Right atrium auricular region (tissue), 2 donors: ENCODE measurements around the gene CDS2. TPM values are rescaled to one million over a fixed set of nuclear protein-coding genes. Genes with fewer than 3 reads are reported as not detected.

Experiments used
- DNase-seq: peaks from one replicate; pipeline ENCODE4 v3.0.0-alpha.2; 2019; ENCODE audit warnings: low spot score
- H3K27ac ChIP-seq, 2 donors: fragments of 200-600 bp; sonication (generic); 1 replicate in 1 of 2; 2 replicates in 1 of 2; pipeline ENCODE4 v1.5.1; 2016 to 2019
- H3K27me3 ChIP-seq, 2 donors: fragments of 200-600 bp; sonication (generic); one replicate each; pipeline versions ENCODE4 v1.5.1 to v1.6.0; 2017 to 2019
- H3K36me3 ChIP-seq: fragments of 200-600 bp; sonication (generic); one replicate; pipeline ENCODE4 v1.5.1; 2016
- H3K4me1 ChIP-seq, 2 donors: fragments of 200-600 bp; sonication (generic); one replicate each; pipeline versions ENCODE4 v1.5.1 to v1.6.0; 2017 to 2019
- H3K4me3 ChIP-seq, 2 donors: fragments of 200-600 bp; sonication (generic); 1 replicate in 1 of 2; 2 replicates in 1 of 2; pipeline ENCODE4 v1.5.1; 2017 to 2019; ENCODE audit warnings: mild to moderate bottlenecking in 1 of 2, moderate library complexity in 1 of 2
- H3K9me3 ChIP-seq, 2 donors: fragments of 200-600 bp; sonication (generic); one replicate each; pipeline ENCODE4 v1.5.1; 2019
- CTCF ChIP-seq, 2 donors: fragments of 200-600 bp; sonication (generic); IDR thresholded peaks; one replicate each; pipeline ENCODE4 v1.5.1; 2019; ENCODE audit warnings: antibody characterized with exemption in 2 of 2
- total RNA-seq, 2 donors: library from RNA; depleted of rRNA; stranded (reverse); fragments of >200 nt; gene quantifications; one replicate each; pipeline ENCODE4 v1.1.0, GENCODE V29; 2016

Gene CDS2
- total RNA-seq, 2 donors from 2014 or later: 45.5 to 60.8 TPM

- peaks cover 0 to 21% of the 10 kb centered on the region in 2 donors for H3K4me1 ChIP-seq
Measured at GRCh38 chr20:5211803-5212714, 85.3 kb downstream of the CDS2 start.

GRCh38 chr20:5212907-5213487, 86.2 kb downstream of the CDS2 start:
- TF ChIP-seq CTCF (IDR thresholded peaks at IDR 0.05): no peak
- no peaks in the 10 kb centered on the region for H3K9me3 ChIP-seq
- no peak for DNase-seq
- peaks cover 11% of the 10 kb centered on the region for H3K36me3 ChIP-seq
- H3K4me3 ChIP-seq: no peak overlapping the region
- no peaks in the 10 kb centered on the region for H3K27me3 ChIP-seq
- H3K4me1 ChIP-seq: peaks cover 0 to 21% of the 10 kb centered on the region in 2 donors
- no peak overlapping the region for H3K27ac ChIP-seq

More at GRCh38 chr20:5211803-5212714, 85.3 kb downstream of the CDS2 start:
- DNase-seq: no peak
- no peaks in the 10 kb centered on the region for H3K27me3 ChIP-seq
- no peaks in the 10 kb centered on the region for H3K9me3 ChIP-seq
- TF ChIP-seq CTCF (IDR thresholded peaks at IDR 0.05): no peak
- H3K36me3 ChIP-seq: peaks cover 11% of the 10 kb centered on the region
- no peak overlapping the region for H3K4me3 ChIP-seq
- H3K27ac ChIP-seq: no peak overlapping the region

- no peaks in the 10 kb centered on the region for H3K9me3 ChIP-seq
- peak overlapping the region in 1 of 2 donors; percentile 2 for H3K27ac ChIP-seq
- no peak for DNase-seq
- no peak overlapping the region for H3K4me3 ChIP-seq
- TF ChIP-seq CTCF (IDR thresholded peaks at IDR 0.05): no peak
- H3K36me3 ChIP-seq: peaks cover 11% of the 10 kb centered on the region
- H3K27me3 ChIP-seq: no peaks in the 10 kb centered on the region
- H3K4me1 ChIP-seq: peaks cover 0 to 21% of the 10 kb centered on the region in 2 donors
Measured at GRCh38 chr20:5214826-5215225, 88.0 kb downstream of the CDS2 start.

- H3K4me1 ChIP-seq: peaks cover 0 to 21% of the 10 kb centered on the region in 2 donors
- no peak for TF ChIP-seq CTCF (IDR thresholded peaks at IDR 0.05)
- H3K36me3 ChIP-seq: peaks cover 11% of the 10 kb centered on the region
- H3K4me3 ChIP-seq: no peak overlapping the region
- H3K27ac ChIP-seq: no peak overlapping the region
- H3K9me3 ChIP-seq: no peaks in the 10 kb centered on the region
- no peaks in the 10 kb centered on the region for H3K27me3 ChIP-seq
- DNase-seq: no peak
Measured at GRCh38 chr20:5215672-5216304, 89.0 kb downstream of the CDS2 start.

- no peak for TF ChIP-seq CTCF (IDR thresholded peaks at IDR 0.05)
- Histone ChIP-seq H3K27ac (no peak overlapping the region), H3K27me3 (no peaks in the 10 kb centered on the region), H3K36me3 (peaks cover 11% of the 10 kb centered on the region), H3K4me1 (peaks cover 0 to 21% of the 10 kb centered on the region in 2 donors), H3K4me3 (no peak overlapping the region), H3K9me3 (no peaks in the 10 kb centered on the region)
- DNase-seq: no peak
Measured at GRCh38 chr20:5216663-5217062, 89.9 kb downstream of the CDS2 start.
